HG03565 (cell line): Measurements from ENCODE around the gene LMBRD2.

Source experiments
- ATAC-seq: cut with Tn5 transposase; IDR thresholded peaks from one replicate; pipeline ENCODE4 v1.9.1; 2021; ENCODE audit warnings: mild to moderate bottlenecking, moderate library complexity; ENCODE audit not compliant: unreplicated experiment

Gene LMBRD2

DNA sequence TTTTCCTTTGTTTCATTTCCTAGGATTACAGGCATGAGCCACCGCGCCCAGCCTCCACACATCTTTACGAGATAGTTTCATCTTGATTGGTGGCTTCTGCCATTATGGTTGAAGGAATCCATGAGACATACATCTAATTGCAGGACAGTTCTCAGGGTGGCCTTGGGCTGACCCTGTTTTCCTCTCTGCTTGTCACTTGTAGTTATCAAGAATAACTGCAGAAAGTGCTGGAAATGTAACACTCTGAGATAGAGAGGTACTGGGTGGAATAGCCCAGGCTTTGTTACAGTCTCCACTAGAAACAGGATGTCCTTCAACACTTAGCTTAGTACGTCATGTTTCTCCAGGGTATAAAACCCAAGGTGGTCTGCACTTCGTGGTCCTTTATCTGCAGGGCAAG, 95.7 kb downstream of the LMBRD2 start:
- no peak for ATAC-seq

DNA sequence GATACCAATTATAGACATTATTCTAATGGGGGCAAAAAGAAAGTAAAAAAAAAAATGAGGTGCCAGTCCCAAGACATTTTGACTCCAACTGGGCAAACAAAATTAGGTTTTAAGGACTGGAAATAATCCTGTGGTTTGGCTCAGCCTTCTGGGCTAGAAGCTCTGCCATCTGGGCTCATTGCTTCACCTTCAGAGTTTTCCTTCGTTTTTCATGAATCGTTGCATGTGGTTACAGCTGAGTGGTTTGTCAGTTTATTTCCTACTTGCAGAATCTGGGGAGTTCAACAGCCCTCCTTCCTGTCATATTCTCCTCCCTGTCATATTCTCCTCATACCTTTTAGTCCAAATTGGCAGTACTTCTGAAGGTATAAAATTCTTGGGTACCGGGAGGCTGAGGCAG, 97.0 kb downstream of the LMBRD2 start:
- no peak for ATAC-seq

DNA sequence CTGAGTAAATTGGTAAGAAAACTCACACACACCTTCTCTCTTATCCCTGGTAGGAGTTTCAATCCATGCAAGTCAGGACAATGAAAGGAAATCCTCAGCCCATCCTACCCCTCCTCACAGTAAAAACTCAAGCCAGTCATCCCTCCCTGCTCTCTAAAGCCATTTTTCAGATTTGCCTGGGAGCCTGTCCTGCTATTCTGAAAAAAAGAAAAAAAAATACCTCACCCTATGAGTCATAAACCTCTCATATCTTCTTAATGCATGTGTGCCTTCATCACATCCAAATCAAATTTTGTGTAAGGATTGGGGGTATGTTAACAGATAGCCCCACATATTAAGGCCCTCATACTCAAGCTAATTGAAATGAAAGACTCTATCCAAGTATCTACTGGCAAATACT, 99.1 kb downstream of the LMBRD2 start:
- ATAC-seq, result no peak

DNA sequence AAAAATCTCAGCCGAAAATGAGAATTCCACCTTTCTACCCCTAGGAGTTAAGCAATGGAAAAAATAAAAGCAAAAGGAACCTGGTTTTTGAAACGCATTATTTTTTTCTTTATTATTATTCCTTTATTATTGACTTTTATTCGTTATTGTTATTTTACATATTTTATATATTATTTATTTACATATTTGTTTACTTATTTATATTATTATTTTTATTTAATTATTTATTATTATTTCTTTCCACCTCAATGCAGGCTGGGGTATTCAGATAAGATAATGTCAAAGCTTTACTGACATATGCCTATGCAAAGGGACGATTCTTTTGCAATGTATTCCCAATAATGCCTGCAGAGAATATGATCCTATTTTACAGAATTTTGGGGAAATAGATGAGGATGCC, 101.7 kb downstream of the LMBRD2 start:
- ATAC-seq, result no peak
